HG03196 (cell line): Measurements from ENCODE around the gene FAM181A.

Experiments
- ATAC-seq: cut with Tn5 transposase; IDR thresholded peaks from one replicate; pipeline ENCODE4 v1.9.1; 2021; ENCODE audit not compliant: unreplicated experiment

Gene FAM181A

GRCh38 chr14:93960774-93961438 is 33.8 kb downstream of the FAM181A start:
- ATAC-seq, result no peak

GRCh38 chr14:93961620-93962019 is 34.5 kb downstream of the FAM181A start:
- ATAC-seq, result no peak

GRCh38 chr14:93962701-93963601 is 35.8 kb downstream of the FAM181A start:
- peak; percentile 54 for ATAC-seq

GRCh38 chr14:93963692-93964091 is 36.5 kb downstream of the FAM181A start:
- no peak for ATAC-seq

- no peak for ATAC-seq
Measured at GRCh38 chr14:93964281-93964680, 37.1 kb downstream of the FAM181A start.

GRCh38 chr14:93964820-93965286 is 37.7 kb downstream of the FAM181A start:
- ATAC-seq, result no peak

GRCh38 chr14:93965287-93965821 is 38.2 kb downstream of the FAM181A start:
- no peak for ATAC-seq

- no peak for ATAC-seq
Measured at GRCh38 chr14:93965946-93966474, 38.9 kb downstream of the FAM181A start.

- peak; percentile 30 for ATAC-seq
Measured at GRCh38 chr14:93967637-93968250, 40.6 kb downstream of the FAM181A start.

- no peak for ATAC-seq
Measured at GRCh38 chr14:93969082-93969828, 42.1 kb downstream of the FAM181A start.

- no peak for ATAC-seq
Measured at GRCh38 chr14:93970585-93970964, 43.4 kb downstream of the FAM181A start.

- ATAC-seq, result peak; percentile 36
Measured at GRCh38 chr14:93970965-93971634, 44.0 kb downstream of the FAM181A start.

- ATAC-seq, result no peak
Measured at GRCh38 chr14:93971635-93972027, 44.5 kb downstream of the FAM181A start.

GRCh38 chr14:93972618-93973205 is 45.6 kb downstream of the FAM181A start:
- no peak for ATAC-seq

- ATAC-seq, result no peak
Measured at GRCh38 chr14:93973607-93974006, 46.5 kb downstream of the FAM181A start.

- no peak for ATAC-seq
Measured at GRCh38 chr14:93974299-93974698, 47.2 kb downstream of the FAM181A start.

GRCh38 chr14:93974833-93975232 is 47.7 kb downstream of the FAM181A start:
- no peak for ATAC-seq

- ATAC-seq, result peak; percentile 57
Measured at GRCh38 chr14:93975791-93976476, 48.8 kb downstream of the FAM181A start.

- peak; percentile 15 for ATAC-seq
Measured at GRCh38 chr14:93976477-93977057, 49.4 kb downstream of the FAM181A start, which contains the start of gene ASB2. ASB2 (minus strand) TSS chr14:93976570; CDS start chr14:93964539, 12,031 bp downstream.
